K562 (cell line): ENCODE measurements around the gene ACACB. TPM values are rescaled to one million over a fixed set of nuclear protein-coding genes. Genes with fewer than 3 reads are reported as not detected.

Source experiments
- ATAC-seq: fragments of 200-7000 bp; cut with Tn5 transposase; 3 replicates; pipeline ENCODE4 v1.9.1; 2020; ENCODE audit warnings: moderate library complexity
- BruUV-seq: library from RNA; stranded (reverse); fragments of 400-500 nt; replicated peaks from 2 replicates; lab custom pipeline; 2021; lab: Mats Ljungman, UMichigan
- CTCF ChIA-PET: fragments of 300-600 bp; formaldehyde crosslinking; extraction: SDS; loops from one replicate; lab custom pipeline; 2021; ENCODE audit warnings: low intra/inter-chr PET ratio; lab: Yijun Ruan, JAX
- POLR2A ChIA-PET: fragments of 300-600, 350-650 bp; sonication (Branson Sonifier 250); formaldehyde crosslinking; extraction: SDS; loops from one replicate; lab custom pipeline; 2021; ENCODE audit warnings: antibody characterized with exemption, inconsistent platforms; lab: Yijun Ruan, JAX
- DNase-seq, 4 experiments: peaks; one replicate each; pipeline versions ENCODE4 v3.0.0 to v3.0.0-alpha.2; 2011 to 2018; ENCODE audit warnings: low spot score in 3 of 4, mixed read lengths in 3 of 4; ENCODE audit errors: extremely low read depth in 1 of 4
- FAIRE-seq: peaks from 2 replicates; lab custom pipeline; 2011; peaks lifted over from hg19 to GRCh38; lab: Jason Lieb, UNC
- H2AFZ ChIP-seq: 2 replicates; pipeline ENCODE4 v1.6.0; 2011; ENCODE audit warnings: low read depth, low read length, control low read depth, inconsistent platforms
- H3K27ac ChIP-seq: fragments of 200-600 bp; 3 replicates; pipeline ENCODE4 v1.8.0; 2011; ENCODE audit warnings: low read depth, mild to moderate bottlenecking, control low read depth, inconsistent platforms, low read length, moderate library complexity, mixed read lengths; ENCODE audit errors: extremely low read depth
- H3K27me3 ChIP-seq, 2 experiments: fragments of 300-600 bp in 1 of 2; 2 replicates in 1 of 2; 3 replicates in 1 of 2; pipeline versions ENCODE4 v1.6.0 to v1.8.0; 2011; ENCODE audit warnings: inconsistent platforms in 2 of 2, low read length in 2 of 2, mild to moderate bottlenecking in 1 of 2, mixed read lengths in 1 of 2, moderate library complexity in 1 of 2; ENCODE audit not compliant: control insufficient read depth in 2 of 2, insufficient read depth in 2 of 2
- H3K36me3 ChIP-seq: fragments of 300-600 bp; 3 replicates; pipeline ENCODE4 v1.8.0; 2011; ENCODE audit warnings: mild to moderate bottlenecking, low read length, inconsistent platforms; ENCODE audit not compliant: control insufficient read depth, insufficient read depth
- H3K4me1 ChIP-seq, 2 experiments: fragments of 200-600 bp in 1 of 2; replicated peaks in 1 of 2; 2 replicates in 1 of 2; 3 replicates in 1 of 2; pipeline versions ENCODE4 v1.5.1 to v1.8.0; 2011; ENCODE audit warnings: inconsistent platforms in 2 of 2, low read length in 2 of 2, mild to moderate bottlenecking in 1 of 2, mixed read lengths in 1 of 2, moderate library complexity in 1 of 2; ENCODE audit not compliant: control insufficient read depth in 2 of 2, insufficient read depth in 2 of 2
- H3K4me2 ChIP-seq: 2 replicates; pipeline ENCODE4 v1.6.1; 2011; ENCODE audit warnings: low read length, control low read depth, inconsistent platforms, mixed read lengths; ENCODE audit not compliant: insufficient read depth
- H3K4me3 ChIP-seq: fragments of 200-600 bp; sonication (generic), shearing (Covaris generic); 2 replicates; pipeline ENCODE4 v1.5.1; 2016; ENCODE audit warnings: control low read depth, inconsistent platforms
- H3K79me2 ChIP-seq: fragments of 200-600 bp; 3 replicates; pipeline ENCODE4 v1.8.0; 2011; ENCODE audit warnings: low read length, inconsistent platforms; ENCODE audit not compliant: control insufficient read depth, insufficient read depth
- H3K9ac ChIP-seq, 2 experiments: 2 replicates each; pipeline versions ENCODE4 v1.6.0 to v1.6.1; 2011; ENCODE audit warnings: low read depth in 2 of 2, low read length in 2 of 2, control low read depth in 1 of 2, inconsistent platforms in 1 of 2, mild to moderate bottlenecking in 1 of 2, mixed read lengths in 1 of 2; ENCODE audit not compliant: insufficient read depth in 1 of 2
- H3K9me1 ChIP-seq: one replicate; pipeline ENCODE4 v1.6.0; 2011; ENCODE audit warnings: inconsistent platforms, mild to moderate bottlenecking, low read length, moderate library complexity; ENCODE audit not compliant: control insufficient read depth, insufficient read depth
- H3K9me3 ChIP-seq: replicated peaks from 2 replicates; pipeline ENCODE4 v1.5.1; 2011; ENCODE audit warnings: low read depth, low read length, inconsistent platforms; ENCODE audit not compliant: control insufficient read depth, insufficient read depth
- H4K20me1 ChIP-seq: replicated peaks from 2 replicates; pipeline ENCODE4 v1.6.1; 2011; ENCODE audit warnings: low read length, inconsistent platforms, mixed read lengths; ENCODE audit not compliant: control insufficient read depth, insufficient read depth
- ADNP ChIP-seq: fragments of 200-800 bp; sonication (Bioruptor generic); IDR thresholded peaks from 2 replicates; pipeline ENCODE4 v1.6.1; 2016; ENCODE audit warnings: missing genetic modification characterization, missing compliant biosample characterization
- BCOR ChIP-seq: fragments of 450-650 bp; IDR thresholded peaks from 2 replicates; pipeline ENCODE4 v1.6.1; 2016
- BRD4 ChIP-seq: fragments of 200-600 bp; sonication (generic); IDR thresholded peaks from 2 replicates; pipeline ENCODE4 v1.6.1; 2017; ENCODE audit warnings: inconsistent platforms
- CHD7 ChIP-seq: fragments of 200-600 bp; sonication (generic); IDR thresholded peaks from one replicate; pipeline ENCODE4 v1.6.1; 2012; ENCODE audit warnings: mild to moderate bottlenecking, low read depth, low read length, inconsistent platforms
- ERF ChIP-seq: fragments of 450-650 bp; formaldehyde crosslinking; IDR thresholded peaks from 2 replicates; pipeline ENCODE4 v1.4.0; 2020; ENCODE audit warnings: mild to moderate bottlenecking, mixed read lengths
- EZH2 ChIP-seq: IDR thresholded peaks from 2 replicates; pipeline ENCODE4 v1.6.1; 2012; ENCODE audit warnings: low read depth, mild to moderate bottlenecking, inconsistent platforms, low read length, borderline replicate concordance
- KDM1A ChIP-seq, 2 experiments: fragments of 450-650 bp; IDR thresholded peaks; 2 replicates each; pipeline ENCODE4 v1.6.1; 2016; ENCODE audit warnings: mild to moderate bottlenecking in 2 of 2
- KDM2B ChIP-seq: fragments of 250-450 bp; sonication (Bioruptor Pico); IDR thresholded peaks from 2 replicates; pipeline ENCODE4 v1.8.0; 2021; ENCODE audit warnings: mild to moderate bottlenecking, moderate library complexity
- MITF ChIP-seq: IDR thresholded peaks from 2 replicates; pipeline ENCODE4 v1.6.1; 2014; ENCODE audit warnings: antibody characterized with exemption
- RBM25 ChIP-seq: fragments of 200-400 bp; formaldehyde crosslinking; IDR thresholded peaks from 2 replicates; pipeline ENCODE4 v1.6.1; 2018; ENCODE audit warnings: low read length, low read depth, moderate library complexity; ENCODE audit not compliant: severe bottlenecking
- TEAD1 ChIP-seq, 2 experiments: fragments of 450-650 bp in 1 of 2; sonication (generic) in 1 of 2; formaldehyde crosslinking; IDR thresholded peaks; 2 replicates each; pipeline versions ENCODE4 v1.4.0 to v1.8.0; 2020 to 2022; ENCODE audit warnings: mild to moderate bottlenecking in 2 of 2, missing genetic modification reagents in 1 of 2
- ZFP36 ChIP-seq: fragments of 150-350 bp; IDR thresholded peaks from 2 replicates; pipeline ENCODE4 v1.6.1; 2018; ENCODE audit warnings: low read length, low read depth; ENCODE audit not compliant: partially characterized antibody
- WGBS: fragments of 100-300 bp; shearing (Covaris generic); methylation state at CpG from one replicate; pipeline ENCODE4 v1.1.6; 2016; ENCODE audit warnings: low coverage, mixed read lengths; ENCODE audit not compliant: insufficient coverage; ENCODE audit errors: missing lambda C conversion rate; 5-methylcytosine and 5-hydroxymethylcytosine counted together
- in situ Hi-C: fragments of 300-500 bp; cut with MboI; formaldehyde crosslinking; loops from 4 replicates; pipeline ENCODE4 v1.15.0; 2018; ENCODE audit warnings: inconsistent platforms, mixed read lengths
- intact Hi-C: fragments of 100-400 bp; cut with micrococcal nuclease; formaldehyde crosslinking; loops from 2 replicates; pipeline ENCODE4 v1.14.2; 2022
- polyA plus RNA-seq, 8 experiments: library from polyadenylated mRNA; depleted of rRNA in 4 of 8; stranded (reverse) in 5 of 8; unstranded in 3 of 8; fragments of >200 nt; fragmentation: Nextera tagmentation in 2 of 8; fragmentation: Illumina TruSeq in 1 of 8; extraction: Ambion mirVana in 2 of 8; extraction: Trizol in 1 of 8; gene quantifications; 2 replicates each; pipeline versions ENCODE4 v1.2.1 to v1.2.3, GENCODE V29; 2011 to 2014; ENCODE audit warnings: inconsistent platforms in 1 of 8, missing spikeins in 1 of 8
- total RNA-seq, 7 experiments: library from RNA; depleted of rRNA in 6 of 7; stranded (reverse); fragments of >200 nt in 6 of 7; fragmentation: Illumina TruSeq in 2 of 7; extraction: Trizol in 2 of 7; gene quantifications; 2 replicates each; pipeline versions ENCODE4 v1.2.1 to v1.2.3, GENCODE V29; 2011 to 2021; ENCODE audit warnings: low replicate concordance in 1 of 7

The ACACB gene
- total and polyA plus RNA-seq, 9 of the 15 experiments (the other 6 are each of a cell fraction or from before 2014, with no cell fraction given), result 0.10 to 2.5 (median 0.83) TPM

- Histone ChIP-seq H3K4me1 (peaks cover 0 to 6% of the 10 kb centered on the region in 2 experiments; a peak in 1 of 5 replicates), H3K9ac (no peak overlapping the region), H2AFZ (no peak overlapping the region), H4K20me1 (no peaks in the 10 kb centered on the region; the same call in 1 of the 2 replicates), H3K27me3 (peaks cover 6 to 40% of the 10 kb centered on the region in 2 experiments), H3K9me1 (no peaks in the 10 kb centered on the region), H3K36me3 (no peaks in the 10 kb centered on the region), H3K27ac (no peak overlapping the region), H3K79me2 (no peaks in the 10 kb centered on the region), H3K9me3 (no peaks in the 10 kb centered on the region), H3K4me3 (no peak overlapping the region), H3K4me2 (no peak overlapping the region)
- intact Hi-C loops, result no loop called here
- WGBS, result 19% methylated on average over 5 of the region's 5 CpGs
- no TSS peak for BruUV-seq
- ATAC-seq, result no peak
- ChIA-PET CTCF (no interaction called here), POLR2A (no interaction called here)
- no peak for DNase-seq
- FAIRE-seq, result no peak
- in situ Hi-C loops, result no loop called here
- TF ChIP-seq CHD7, result no peak
- TF ChIP-seq BCOR, result peak; percentile 88
- peak; percentile 98 for TF ChIP-seq RBM25
- no peak for TF ChIP-seq BRD4
- peak; percentile 78 for TF ChIP-seq ZFP36
- no peak for TF ChIP-seq ERF (CRISPR knock-in tag)
- TF ChIP-seq KDM2B (CRISPR knock-in tag), result no peak
- peak in 1 of 2 experiments; percentile 62; a peak in 2 of 4 replicates for TF ChIP-seq KDM1A (IDR thresholded peaks at IDR 0.05)
- 0 out of 2 replicates have a peak, but pooled peaks have one; percentile 32 for TF ChIP-seq ADNP (tag)
- TF ChIP-seq TEAD1 (CRISPR knock-in tag; IDR thresholded peaks at IDR 0.05), result no peak
- no peak for TF ChIP-seq MITF
- no peak for TF ChIP-seq EZH2
Measured at GRCh38 chr12:109223868-109224267, 107.5 kb downstream of the ACACB start.
